VCaP (cell line): ENCODE results near the gene PTPN21.

Source experiments
- H3K27ac ChIP-seq: fragments of 450-650 bp; 2 replicates; pipeline ENCODE4 v1.5.1; 2017
- CTCF ChIP-seq: fragments of 450-650 bp; conservative IDR thresholded peaks from 2 replicates; pipeline ENCODE4 v1.5.1; 2017; ENCODE audit warnings: mild to moderate bottlenecking, moderate library complexity

The PTPN21 gene

GRCh38 chr14:88479574-88479987 lies 75.2 kb downstream of the PTPN21 start:
- H3K27ac ChIP-seq = no peak overlapping the region
- TF ChIP-seq CTCF = no peak

GRCh38 chr14:88478931-88479330 lies 75.9 kb downstream of the PTPN21 start:
- no peak overlapping the region for H3K27ac ChIP-seq
- TF ChIP-seq CTCF = no peak

GRCh38 chr14:88477513-88478250 lies 77.1 kb downstream of the PTPN21 start:
- no peak overlapping the region for H3K27ac ChIP-seq
- TF ChIP-seq CTCF = no peak

- H3K27ac ChIP-seq = no peak overlapping the region
- TF ChIP-seq CTCF = no peak
Measured at GRCh38 chr14:88476825-88477224, 78.0 kb downstream of the PTPN21 start.

GRCh38 chr14:88476214-88476774 lies 78.5 kb downstream of the PTPN21 start:
- no peak for TF ChIP-seq CTCF
- H3K27ac ChIP-seq = no peak overlapping the region

GRCh38 chr14:88473791-88474190 lies 81.0 kb downstream of the PTPN21 start:
- H3K27ac ChIP-seq = peak overlapping the region; percentile 31; the same call in 1 of the 2 replicates
- no peak for TF ChIP-seq CTCF

- no peak overlapping the region for H3K27ac ChIP-seq
- TF ChIP-seq CTCF = no peak
Measured at GRCh38 chr14:88470542-88471440, 84.0 kb downstream of the PTPN21 start.
